Stimulated activated CD8-positive, alpha-beta memory T cell treated with anti-CD3 and anti-CD28 coated beads, Interleukin-12 subunit alpha, Interleukin-12 subunit beta, amount 100 ng/mL, for 24 hours (primary cell): ENCODE data around the gene ASTN2.

ENCODE experiments used
- DNase-seq: peaks from one replicate; pipeline ENCODE4 v3.0.0-alpha.2; 2020; ENCODE audit errors: extremely low read depth

The ASTN2 gene

DNA sequence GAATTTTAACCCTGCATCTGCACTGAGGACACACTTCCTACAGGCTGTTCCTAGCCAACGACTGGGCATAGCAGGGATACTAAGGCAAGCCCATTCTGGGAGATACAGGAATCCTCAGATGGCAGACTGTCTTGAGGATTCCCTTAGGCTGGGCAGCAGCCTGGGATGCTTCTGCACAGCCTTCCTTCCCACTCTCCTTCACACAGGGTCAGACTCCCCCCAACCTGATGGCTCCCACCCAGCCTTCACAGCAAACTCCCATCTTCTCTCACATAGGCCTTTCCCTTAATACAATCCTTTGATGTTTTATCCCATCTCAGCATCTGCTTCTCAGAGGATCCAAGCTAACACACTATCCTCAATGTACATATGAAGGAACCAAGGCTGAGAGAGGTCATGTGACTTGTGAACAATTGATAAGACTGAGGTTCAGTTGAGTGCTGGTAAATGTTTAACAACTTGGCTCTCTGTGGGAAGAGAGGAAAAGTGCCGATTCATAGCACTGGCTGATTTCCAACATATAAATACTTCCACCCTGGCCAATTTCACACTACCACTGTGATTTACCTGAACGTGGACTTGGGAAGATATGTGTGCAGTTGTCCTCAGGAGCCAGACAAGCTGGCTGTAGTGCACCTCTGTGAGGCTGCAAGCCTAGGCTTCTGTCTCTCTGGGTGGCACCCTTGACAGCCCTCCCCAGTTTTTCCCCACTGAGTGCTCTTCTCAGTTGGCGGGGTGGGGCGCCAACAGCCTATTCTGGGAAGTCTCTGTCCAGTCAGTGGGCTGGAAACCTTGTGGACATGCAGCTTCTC, 848.0 kb downstream of the ASTN2 start:
- DNase-seq, result no peak

DNA sequence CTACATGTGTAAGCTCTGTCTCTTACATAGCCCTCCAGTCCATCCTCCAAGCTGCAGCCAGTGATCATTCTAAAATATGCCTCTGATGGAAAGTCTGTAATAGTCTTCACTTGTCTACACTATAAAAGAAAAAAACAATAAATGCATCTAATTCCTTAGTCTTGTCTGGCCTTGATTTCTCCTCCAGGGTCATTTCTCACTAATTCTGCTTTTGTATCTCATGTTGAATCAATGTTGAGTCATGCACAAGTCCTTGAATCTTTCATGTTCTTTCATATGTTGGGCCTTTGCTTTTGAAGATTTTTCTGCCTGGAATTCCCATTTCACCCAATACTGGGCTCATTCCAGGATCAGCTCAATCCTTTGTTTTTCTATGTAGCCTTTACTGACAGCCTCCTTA, 848.9 kb downstream of the ASTN2 start:
- DNase-seq, result no peak

- DNase-seq, result no peak
These were observed 850.5 kb downstream of the ASTN2 start for GRCh38 chr9:116564266-116564793.

- no peak for DNase-seq
These were observed 855.9 kb downstream of the ASTN2 start for GRCh38 chr9:116558818-116559540.

GRCh38 chr9:116558035-116558434, 856.8 kb downstream of the ASTN2 start:
- no peak for DNase-seq

GRCh38 chr9:116555556-116556155, 859.2 kb downstream of the ASTN2 start:
- no peak for DNase-seq

- DNase-seq, result no peak
These were observed 859.7 kb downstream of the ASTN2 start for GRCh38 chr9:116555119-116555518.

GRCh38 chr9:116550696-116551436, 864.0 kb downstream of the ASTN2 start:
- DNase-seq, result no peak

DNA sequence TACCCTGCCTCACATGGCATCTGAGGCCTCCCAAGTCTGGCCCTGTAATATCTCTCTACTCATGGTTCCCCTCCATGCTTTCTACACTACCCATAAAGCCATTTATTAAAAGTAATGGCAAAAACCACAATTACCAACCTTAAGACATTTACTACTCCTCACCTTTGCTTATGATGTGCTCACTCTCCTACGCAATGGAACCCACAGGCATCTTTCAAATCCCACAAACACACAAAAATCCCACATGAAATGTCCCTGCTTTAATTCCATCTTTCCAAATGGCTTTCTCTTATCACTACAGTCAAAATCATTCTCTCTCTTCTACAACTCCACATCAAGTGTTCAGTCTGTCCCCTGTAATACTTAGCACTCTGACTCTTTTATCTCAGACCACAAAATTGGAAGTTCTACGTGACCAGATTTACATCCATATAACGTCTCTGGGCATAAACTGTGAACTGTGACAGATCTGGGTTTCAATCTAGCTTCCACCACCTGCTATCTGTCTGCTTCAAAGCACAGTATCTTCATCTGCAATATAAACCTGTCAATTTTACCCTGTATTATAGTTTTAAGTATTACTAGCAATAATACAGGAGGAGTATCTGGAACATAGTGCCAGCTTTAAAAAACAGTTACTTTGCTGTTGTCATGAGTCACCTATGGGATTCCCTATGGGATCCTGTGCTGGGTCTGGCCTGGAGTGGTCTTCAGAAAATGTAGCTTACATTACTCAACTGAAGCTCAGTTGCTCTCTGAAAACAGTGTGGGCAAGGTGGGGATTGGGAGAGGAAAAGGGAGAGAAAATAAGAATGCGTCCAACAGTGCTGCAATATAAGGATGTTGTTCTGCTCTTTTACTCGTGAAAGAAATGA, 864.8 kb downstream of the ASTN2 start:
- no peak for DNase-seq

DNA sequence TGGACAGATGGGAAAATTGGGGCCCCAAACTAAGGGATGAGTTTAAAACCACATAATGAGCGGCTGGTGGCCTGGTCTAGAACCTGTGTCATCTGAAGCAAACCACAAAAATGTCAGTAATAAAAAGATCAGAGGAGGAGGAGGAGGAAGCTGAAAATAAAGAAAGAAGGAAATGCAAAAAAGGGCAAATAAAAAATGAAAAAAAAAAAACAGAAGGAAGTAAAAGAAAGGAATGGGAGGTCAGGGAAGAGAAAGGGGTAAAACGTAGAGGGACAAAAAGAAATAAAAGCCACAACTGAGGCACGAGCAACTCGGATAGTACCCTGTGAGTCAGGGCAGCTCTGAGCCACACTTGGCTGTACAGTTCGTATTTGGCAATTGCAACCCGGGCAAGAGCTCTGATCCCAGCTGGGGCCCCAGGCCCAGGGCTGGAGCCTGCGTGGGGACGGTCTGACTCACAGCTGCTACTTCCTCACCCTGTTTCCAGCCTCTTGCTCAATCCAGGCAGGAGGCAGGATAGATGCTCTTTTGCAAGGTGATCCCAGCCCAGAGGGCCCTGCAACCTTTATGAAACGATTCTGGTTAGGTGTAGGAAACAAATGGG, 865.7 kb downstream of the ASTN2 start:
- no peak for DNase-seq

GRCh38 chr9:116547729-116548426, 867.0 kb downstream of the ASTN2 start:
- DNase-seq, result no peak

- no peak for DNase-seq
These were observed 867.9 kb downstream of the ASTN2 start for GRCh38 chr9:116546711-116547581.

DNA sequence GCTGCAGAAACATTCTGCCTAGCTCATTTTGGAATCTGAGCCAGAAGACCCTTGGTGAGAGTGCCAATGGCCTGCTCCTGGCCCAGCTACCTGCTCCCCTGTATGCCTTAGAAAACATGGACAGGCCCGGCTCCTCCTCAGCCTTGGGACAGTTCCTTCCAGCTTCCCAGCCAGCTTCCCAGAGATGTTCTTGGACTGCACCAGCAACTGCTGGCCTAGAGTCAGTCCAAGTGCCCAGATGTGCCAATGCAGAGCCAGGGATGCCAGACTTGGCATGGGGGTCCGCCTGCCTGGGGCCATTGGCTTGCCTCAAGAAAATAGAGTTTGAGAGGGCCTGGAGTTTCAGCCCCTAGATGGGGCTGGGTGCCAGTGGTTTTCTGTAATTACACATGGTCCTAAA, 870.0 kb downstream of the ASTN2 start:
- no peak for DNase-seq

GRCh38 chr9:116543731-116544400, 871.0 kb downstream of the ASTN2 start:
- DNase-seq, result no peak

DNA sequence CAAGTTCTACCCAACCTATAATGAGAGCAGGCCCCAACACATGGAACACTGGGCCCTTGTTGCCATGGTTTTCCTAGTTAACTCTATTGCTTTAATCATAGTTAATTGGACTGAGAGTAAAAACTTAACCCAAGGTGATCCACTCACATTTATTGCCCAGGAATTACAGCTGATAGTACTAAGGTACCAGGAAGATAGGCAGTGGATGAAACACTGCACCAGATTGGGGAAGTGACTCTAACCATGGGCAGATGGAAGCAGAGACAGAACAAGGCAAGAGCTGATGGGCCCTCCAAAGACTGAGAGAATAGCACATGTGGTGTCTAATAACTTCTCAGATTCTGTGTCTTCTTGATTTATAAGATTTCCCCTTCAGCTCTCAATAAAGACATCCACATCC, 873.5 kb downstream of the ASTN2 start:
- no peak for DNase-seq

GRCh38 chr9:116539549-116539948, 875.3 kb downstream of the ASTN2 start:
- no peak for DNase-seq

DNA sequence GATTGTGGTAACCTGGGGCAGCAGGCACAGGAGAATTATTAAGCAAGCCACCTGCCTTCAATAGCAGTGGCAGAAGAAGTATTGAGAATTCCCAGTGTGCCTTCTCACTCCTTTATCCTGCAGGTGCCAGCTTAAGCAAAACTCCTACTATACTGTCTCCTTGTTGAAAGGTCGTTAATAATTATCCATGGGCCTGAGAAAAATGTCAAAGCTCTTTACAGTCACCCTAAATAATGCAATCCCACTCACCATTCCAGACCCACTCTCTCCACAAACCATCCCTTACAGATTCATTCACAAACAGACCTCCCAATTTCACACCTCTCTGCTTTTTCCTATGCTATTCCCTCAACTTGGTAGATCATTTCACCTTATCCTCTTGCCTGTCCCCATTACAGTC, 889.2 kb downstream of the ASTN2 start:
- DNase-seq, result no peak

DNA sequence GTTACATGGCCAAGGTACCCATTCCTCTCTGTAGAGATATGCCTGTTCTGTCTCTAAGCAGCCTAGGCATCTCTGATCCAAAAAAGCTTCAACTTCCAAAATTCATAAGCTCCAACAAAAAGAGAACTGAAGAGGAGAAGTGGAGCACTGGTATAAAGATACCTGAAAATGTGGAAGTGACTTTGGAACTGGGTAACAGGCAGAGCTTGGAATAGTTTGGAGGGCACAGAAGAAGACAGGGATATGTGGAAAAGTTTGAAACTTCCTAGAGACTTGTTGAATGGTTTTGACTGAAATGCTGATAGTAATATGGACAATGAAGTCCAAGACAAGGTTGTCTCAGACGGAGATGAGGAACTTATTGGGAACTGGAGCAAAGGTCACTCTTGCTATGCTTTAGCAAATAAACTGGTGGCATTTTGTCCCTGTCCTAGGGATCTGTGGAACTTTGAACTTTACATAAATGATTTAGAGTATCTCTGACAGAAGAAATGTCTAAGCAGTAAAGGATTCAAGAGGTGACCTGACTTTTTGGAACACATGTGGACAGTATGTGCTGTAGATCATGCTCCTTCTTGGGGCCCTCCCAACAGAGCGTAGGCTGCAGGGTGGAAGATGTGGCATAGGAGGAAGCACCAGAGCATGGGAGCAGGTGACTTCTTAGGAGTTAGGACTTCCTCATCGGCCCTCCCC, 889.9 kb downstream of the ASTN2 start:
- no peak for DNase-seq
